Esophagus squamous epithelium (tissue), 4 donors: ENCODE data around the gene RAB24.

Source experiments
- POLR2A ChIP-seq, 4 donors: fragments of 450-650 bp; IDR thresholded peaks; one replicate each; pipeline ENCODE4 v1.6.1; 2017; ENCODE audit warnings: antibody characterized with exemption in 4 of 4, mild to moderate bottlenecking in 4 of 4, moderate library complexity in 3 of 4
- TF ChIP-seq, protein P1 (sequence below), 6 experiments: fragments of 450-650 bp in 4 of 6; fragments of 200-600 bp in 2 of 6; sonication (generic) in 2 of 6; IDR thresholded peaks; one replicate each; pipeline ENCODE4 v1.5.1; 2016 to 2019; ENCODE audit warnings: antibody characterized with exemption in 6 of 6, mild to moderate bottlenecking in 4 of 6, moderate library complexity in 4 of 6

DNA sequence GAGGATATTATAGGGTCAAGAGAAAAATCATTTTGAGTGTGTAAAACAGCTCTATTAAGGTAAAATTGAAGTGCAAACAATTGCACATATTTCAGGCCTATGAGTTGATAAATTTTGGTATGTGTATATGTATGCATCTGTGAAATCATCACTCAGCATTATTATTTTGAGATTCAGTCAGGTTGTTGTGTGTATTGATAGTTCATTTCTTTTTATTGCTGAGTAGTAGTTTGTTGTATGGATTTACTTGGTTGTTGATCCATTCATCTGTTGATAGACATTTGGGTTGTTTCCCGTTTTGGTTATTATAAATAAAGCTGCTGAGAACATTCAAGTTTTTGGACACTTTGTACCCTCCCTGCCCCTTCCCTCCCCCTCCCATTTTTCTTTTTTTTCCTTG, 50.3 kb downstream of the RAB24 start:
- TF ChIP-seq, protein P1, sequence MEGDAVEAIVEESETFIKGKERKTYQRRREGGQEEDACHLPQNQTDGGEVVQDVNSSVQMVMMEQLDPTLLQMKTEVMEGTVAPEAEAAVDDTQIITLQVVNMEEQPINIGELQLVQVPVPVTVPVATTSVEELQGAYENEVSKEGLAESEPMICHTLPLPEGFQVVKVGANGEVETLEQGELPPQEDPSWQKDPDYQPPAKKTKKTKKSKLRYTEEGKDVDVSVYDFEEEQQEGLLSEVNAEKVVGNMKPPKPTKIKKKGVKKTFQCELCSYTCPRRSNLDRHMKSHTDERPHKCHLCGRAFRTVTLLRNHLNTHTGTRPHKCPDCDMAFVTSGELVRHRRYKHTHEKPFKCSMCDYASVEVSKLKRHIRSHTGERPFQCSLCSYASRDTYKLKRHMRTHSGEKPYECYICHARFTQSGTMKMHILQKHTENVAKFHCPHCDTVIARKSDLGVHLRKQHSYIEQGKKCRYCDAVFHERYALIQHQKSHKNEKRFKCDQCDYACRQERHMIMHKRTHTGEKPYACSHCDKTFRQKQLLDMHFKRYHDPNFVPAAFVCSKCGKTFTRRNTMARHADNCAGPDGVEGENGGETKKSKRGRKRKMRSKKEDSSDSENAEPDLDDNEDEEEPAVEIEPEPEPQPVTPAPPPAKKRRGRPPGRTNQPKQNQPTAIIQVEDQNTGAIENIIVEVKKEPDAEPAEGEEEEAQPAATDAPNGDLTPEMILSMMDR (IDR thresholded peaks at IDR 0.05) = no peak
- TF ChIP-seq POLR2A (IDR thresholded peaks at IDR 0.05) = no peak
